Neural crest cell (in vitro differentiated cells): ENCODE measurements around the gene PEA15. TPM values are rescaled to one million over a fixed set of nuclear protein-coding genes. Genes with fewer than 3 reads are reported as not detected.

Experiments
- DNase-seq: peaks from one replicate; pipeline ENCODE4 v3.0.0; 2021; ENCODE audit warnings: low read depth, mixed read lengths, low spot score
- H3K27ac Mint-ChIP-seq: one replicate; pipeline ENCODE4 v1.8.0; 2021; ENCODE audit warnings: mild to moderate bottlenecking, mixed read lengths; ENCODE audit not compliant: unreplicated experiment
- H3K27me3 Mint-ChIP-seq: 2 replicates; pipeline ENCODE4 v1.8.0; 2021; ENCODE audit warnings: low read depth, mild to moderate bottlenecking, mixed read lengths
- H3K36me3 Mint-ChIP-seq: 2 replicates; pipeline ENCODE4 v1.8.0; 2021; ENCODE audit warnings: low read depth, mild to moderate bottlenecking, mixed read lengths
- H3K4me1 Mint-ChIP-seq: 2 replicates; pipeline ENCODE4 v1.8.0; 2021; ENCODE audit warnings: mixed read lengths
- H3K4me3 Mint-ChIP-seq: one replicate; pipeline ENCODE4 v1.8.0; 2021; ENCODE audit warnings: mild to moderate bottlenecking, mixed read lengths
- H3K9me3 Mint-ChIP-seq: 2 replicates; pipeline ENCODE4 v1.8.0; 2021; ENCODE audit warnings: mixed read lengths
- CTCF ChIP-seq: fragments of 200-600 bp; sonication (generic); conservative IDR thresholded peaks from 2 replicates; pipeline ENCODE4 v1.5.0; 2021; ENCODE audit warnings: antibody characterized with exemption, mild to moderate bottlenecking
- total RNA-seq: library from RNA; stranded (reverse); gene quantifications from 2 replicates; pipeline ENCODE4 v1.2.1, GENCODE V29; 2021

The PEA15 gene
- total RNA-seq, 1 donor from 2014 or later, result 117 TPM

DNA sequence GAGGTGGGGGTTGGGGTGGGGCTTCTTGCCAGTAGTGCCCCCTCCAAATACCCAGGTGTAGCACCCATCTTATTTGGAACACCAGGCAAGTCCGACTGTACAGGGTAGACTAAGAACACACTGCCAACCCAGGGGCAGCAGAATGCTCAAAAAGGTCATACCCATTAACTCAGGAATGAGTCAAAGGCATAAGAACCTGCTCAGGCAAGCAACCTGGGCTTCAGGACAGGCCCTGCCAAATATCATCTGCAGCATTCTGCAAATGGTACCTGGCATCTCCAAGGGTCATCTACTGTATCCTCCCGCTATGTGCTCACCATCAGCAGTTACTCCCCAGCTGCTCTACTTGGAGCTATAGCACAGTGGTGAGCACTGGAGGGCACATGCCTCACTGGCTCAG, 19.4 kb downstream of the PEA15 start:
- no peaks in the 10 kb centered on the region for H3K27me3 Mint-ChIP-seq

GRCh38 chr1:160225345-160225744, 20.2 kb downstream of the PEA15 start:
- no peak for TF ChIP-seq CTCF
- no peak overlapping the region for H3K4me3 Mint-ChIP-seq
- H3K4me1 Mint-ChIP-seq, result no peaks in the 10 kb centered on the region
- no peak overlapping the region for H3K27ac Mint-ChIP-seq
- no peak for DNase-seq
- no peaks in the 10 kb centered on the region for H3K9me3 Mint-ChIP-seq
- H3K36me3 Mint-ChIP-seq, result peaks cover 2% of the 10 kb centered on the region
- no peaks in the 10 kb centered on the region for H3K27me3 Mint-ChIP-seq

More for the DNA sequence above, 19.4 kb downstream of the PEA15 start:
- no peak overlapping the region for H3K27ac Mint-ChIP-seq
- peaks cover 2% of the 10 kb centered on the region for H3K36me3 Mint-ChIP-seq
- H3K4me1 Mint-ChIP-seq, result no peaks in the 10 kb centered on the region
- TF ChIP-seq CTCF, result no peak
- H3K4me3 Mint-ChIP-seq, result no peak overlapping the region
- DNase-seq, result no peak
- H3K9me3 Mint-ChIP-seq, result no peaks in the 10 kb centered on the region

- Mint-ChIP-seq H3K27me3 (no peaks in the 10 kb centered on the region), H3K36me3 (peaks cover 2% of the 10 kb centered on the region), H3K9me3 (no peaks in the 10 kb centered on the region), H3K27ac (no peak overlapping the region), H3K4me1 (no peaks in the 10 kb centered on the region), H3K4me3 (no peak overlapping the region)
- no peak for TF ChIP-seq CTCF
- DNase-seq, result no peak
Observed at GRCh38 chr1:160226623-160227022, 21.4 kb downstream of the PEA15 start.

GRCh38 chr1:160227034-160227433, 21.9 kb downstream of the PEA15 start:
- H3K4me3 Mint-ChIP-seq, result no peak overlapping the region
- no peak for TF ChIP-seq CTCF
- no peaks in the 10 kb centered on the region for H3K27me3 Mint-ChIP-seq
- DNase-seq, result no peak
- no peaks in the 10 kb centered on the region for H3K9me3 Mint-ChIP-seq
- H3K27ac Mint-ChIP-seq, result no peak overlapping the region
- H3K36me3 Mint-ChIP-seq, result peaks cover 2% of the 10 kb centered on the region
- H3K4me1 Mint-ChIP-seq, result no peaks in the 10 kb centered on the region

DNA sequence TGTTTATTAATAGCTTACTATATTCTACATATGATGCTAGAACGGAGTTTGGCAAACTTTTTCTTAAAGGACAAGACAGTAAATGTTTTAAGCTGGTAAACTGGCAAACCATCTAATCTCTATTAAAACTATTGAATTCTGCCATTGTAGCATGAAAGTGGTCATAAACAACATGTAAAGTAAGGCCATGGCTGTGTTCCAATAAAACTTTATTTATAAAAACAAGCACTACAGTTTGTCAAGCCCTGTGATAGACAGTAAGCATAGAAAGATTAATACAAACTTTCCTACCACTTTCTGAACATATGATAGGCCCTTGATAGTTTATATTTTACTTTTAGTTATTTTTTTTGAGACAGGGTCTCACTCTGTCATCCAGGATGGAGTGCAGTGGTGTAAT, 22.4 kb downstream of the PEA15 start:
- H3K4me3 Mint-ChIP-seq, result no peak overlapping the region
- no peak for TF ChIP-seq CTCF
- no peaks in the 10 kb centered on the region for H3K27me3 Mint-ChIP-seq
- no peaks in the 10 kb centered on the region for H3K4me1 Mint-ChIP-seq
- no peak overlapping the region for H3K27ac Mint-ChIP-seq
- H3K9me3 Mint-ChIP-seq, result no peaks in the 10 kb centered on the region
- peaks cover 2% of the 10 kb centered on the region for H3K36me3 Mint-ChIP-seq
- no peak for DNase-seq

GRCh38 chr1:160228431-160228830, 23.2 kb downstream of the PEA15 start:
- H3K36me3 Mint-ChIP-seq, result peaks cover 2% of the 10 kb centered on the region
- no peaks in the 10 kb centered on the region for H3K4me1 Mint-ChIP-seq
- no peaks in the 10 kb centered on the region for H3K9me3 Mint-ChIP-seq
- no peaks in the 10 kb centered on the region for H3K27me3 Mint-ChIP-seq
- no peak overlapping the region for H3K4me3 Mint-ChIP-seq
- TF ChIP-seq CTCF, result no peak
- H3K27ac Mint-ChIP-seq, result no peak overlapping the region
- no peak for DNase-seq
